SU-DHL-6 (cell line): Measurements from ENCODE around the gene TRRAP.

Experiments used
- EZH2phosphoT487 ChIP-seq: fragments of 200-600 bp; sonication (generic), shearing (Covaris generic); conservative IDR thresholded peaks from 2 replicates; pipeline ENCODE4 v1.6.1; 2018; ENCODE audit warnings: mild to moderate bottlenecking, antibody characterized with exemption, low read length, moderate library complexity, mixed read lengths
- TF ChIP-seq, protein P1 (sequence below): fragments of 200-600 bp; sonication (generic); IDR thresholded peaks from one replicate; pipeline ENCODE4 v1.5.1; 2017; ENCODE audit warnings: antibody characterized with exemption, mild to moderate bottlenecking, low read length, moderate library complexity; ENCODE audit not compliant: insufficient read depth, poor library complexity, severe bottlenecking

DNA sequence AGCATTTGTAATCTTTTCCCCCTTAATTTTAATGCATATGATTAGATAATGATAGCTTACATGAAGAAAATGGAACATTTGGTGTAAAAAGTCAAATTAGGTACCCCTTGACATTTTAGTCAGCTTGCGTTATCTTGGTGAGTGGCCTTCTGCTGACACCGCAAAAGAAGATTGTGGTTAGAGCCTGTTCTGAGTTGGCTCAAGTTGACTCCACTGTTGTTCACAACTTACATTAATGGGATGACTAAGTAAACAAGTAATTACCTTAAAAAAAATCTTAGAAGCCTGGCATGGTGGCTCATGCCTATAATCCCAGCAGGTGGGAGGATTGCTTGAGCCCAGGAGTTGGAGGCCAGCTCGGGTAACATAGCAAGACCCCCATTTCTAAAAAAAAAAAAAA lies 24.2 kb downstream of the TRRAP start:
- TF ChIP-seq, protein P1, sequence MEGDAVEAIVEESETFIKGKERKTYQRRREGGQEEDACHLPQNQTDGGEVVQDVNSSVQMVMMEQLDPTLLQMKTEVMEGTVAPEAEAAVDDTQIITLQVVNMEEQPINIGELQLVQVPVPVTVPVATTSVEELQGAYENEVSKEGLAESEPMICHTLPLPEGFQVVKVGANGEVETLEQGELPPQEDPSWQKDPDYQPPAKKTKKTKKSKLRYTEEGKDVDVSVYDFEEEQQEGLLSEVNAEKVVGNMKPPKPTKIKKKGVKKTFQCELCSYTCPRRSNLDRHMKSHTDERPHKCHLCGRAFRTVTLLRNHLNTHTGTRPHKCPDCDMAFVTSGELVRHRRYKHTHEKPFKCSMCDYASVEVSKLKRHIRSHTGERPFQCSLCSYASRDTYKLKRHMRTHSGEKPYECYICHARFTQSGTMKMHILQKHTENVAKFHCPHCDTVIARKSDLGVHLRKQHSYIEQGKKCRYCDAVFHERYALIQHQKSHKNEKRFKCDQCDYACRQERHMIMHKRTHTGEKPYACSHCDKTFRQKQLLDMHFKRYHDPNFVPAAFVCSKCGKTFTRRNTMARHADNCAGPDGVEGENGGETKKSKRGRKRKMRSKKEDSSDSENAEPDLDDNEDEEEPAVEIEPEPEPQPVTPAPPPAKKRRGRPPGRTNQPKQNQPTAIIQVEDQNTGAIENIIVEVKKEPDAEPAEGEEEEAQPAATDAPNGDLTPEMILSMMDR, result no peak
- no peak for TF ChIP-seq EZH2phosphoT487
